B cell (primary cell): ENCODE results near the gene MEPCE. TPM values are rescaled to one million over a fixed set of nuclear protein-coding genes. Genes with fewer than 3 reads are reported as not detected.

Experiments used
- ATAC-seq: fragments of 200-7000 bp; cut with Tn5 transposase; one replicate; pipeline ENCODE4 v1.10.0; 2021; ENCODE audit warnings: low read depth, mild to moderate bottlenecking, moderate number of reproducible peaks, moderate library complexity
- CTCF ChIA-PET: fragments of 350-600 bp; sonication (Branson Sonifier 250); formaldehyde crosslinking; loops from one replicate; lab custom pipeline; 2021; ENCODE audit warnings: antibody characterized with exemption, inconsistent platforms; lab: Charles Lee
- POLR2A ChIA-PET: fragments of 350-600 bp; sonication (Branson Sonifier 250); formaldehyde crosslinking; loops from one replicate; lab custom pipeline; 2021; ENCODE audit warnings: antibody characterized with exemption; lab: Charles Lee
- DNase-seq: peaks from one replicate; pipeline ENCODE4 v3.0.0; 2013
- H2AFZ ChIP-seq: 2 replicates; pipeline ENCODE4 v1.6.1; 2012; ENCODE audit warnings: mild to moderate bottlenecking, low read depth, low read length; ENCODE audit not compliant: insufficient read depth, poor library complexity, severe bottlenecking
- H3K27ac ChIP-seq, 2 donors: 1 replicate in 1 of 2; 2 replicates in 1 of 2; pipeline ENCODE4 v1.5.1; 2012 to 2013; ENCODE audit warnings: low read length in 2 of 2, mild to moderate bottlenecking in 2 of 2, moderate library complexity in 1 of 2
- H3K27me3 ChIP-seq, 4 experiments: fragments of 200-600 bp in 1 of 4; sonication (generic) in 1 of 4; replicated peaks in 1 of 4; 1 replicate in 2 of 4; 2 replicates in 2 of 4; pipeline versions ENCODE4 v1.6.1 to v1.7.0; 2013 to 2016; ENCODE audit warnings: low read length in 3 of 4, mild to moderate bottlenecking in 2 of 4, mixed read lengths in 1 of 4, moderate library complexity in 1 of 4; ENCODE audit not compliant: insufficient read depth in 4 of 4, control insufficient read depth in 3 of 4; ENCODE audit errors: control extremely low read depth in 1 of 4
- H3K36me3 ChIP-seq, 2 experiments: replicated peaks in 1 of 2; 1 replicate in 1 of 2; 2 replicates in 1 of 2; pipeline versions ENCODE4 v1.6.1 to v1.7.1; 2013; ENCODE audit warnings: low read length in 1 of 2; ENCODE audit not compliant: insufficient read depth in 2 of 2, control insufficient read depth in 1 of 2; ENCODE audit errors: control extremely low read depth in 1 of 2, extremely low read depth in 1 of 2
- H3K4me1 ChIP-seq, 2 donors: fragments of 200-600 bp in 1 of 2; sonication (generic) in 1 of 2; 1 replicate in 1 of 2; 2 replicates in 1 of 2; pipeline versions ENCODE4 v1.5.1 to v1.6.1; 2013 to 2017; ENCODE audit warnings: low read length in 2 of 2; ENCODE audit not compliant: control insufficient read depth in 2 of 2, insufficient read depth in 2 of 2
- H3K4me2 ChIP-seq: replicated peaks from 2 replicates; pipeline ENCODE3; 2012; ENCODE audit warnings: mild to moderate bottlenecking, low read depth, low read length; ENCODE audit not compliant: poor library complexity, severe bottlenecking
- H3K4me3 ChIP-seq, 5 experiments: fragments of 200-600 bp in 1 of 5; sonication (generic) in 1 of 5; 1 replicate in 3 of 5; 2 replicates in 2 of 5; pipeline versions ENCODE4 v1.5.1 to v1.7.0; 2011 to 2016; ENCODE audit warnings: low read length in 4 of 5, mild to moderate bottlenecking in 4 of 5, low read depth in 2 of 5, control low read depth in 1 of 5, moderate library complexity in 1 of 5; ENCODE audit not compliant: insufficient read depth in 1 of 5; ENCODE audit errors: control extremely low read depth in 1 of 5, extremely low read depth in 1 of 5
- H3K79me2 ChIP-seq: fragments of 200-600 bp; sonication (generic); one replicate; pipeline ENCODE4 v1.6.0; 2016; ENCODE audit warnings: low read length; ENCODE audit not compliant: control insufficient read depth, insufficient read depth
- H3K9ac ChIP-seq: fragments of 200-600 bp; sonication (generic); 2 replicates; pipeline ENCODE4 v1.6.1; 2017; ENCODE audit warnings: mild to moderate bottlenecking, low read length, moderate library complexity
- H3K9me3 ChIP-seq, 3 donors: one replicate each; pipeline versions ENCODE4 v1.6.1 to v1.7.1; 2013; ENCODE audit warnings: low read length in 2 of 3; ENCODE audit not compliant: control insufficient read depth in 2 of 3, insufficient read depth in 1 of 3; ENCODE audit errors: control extremely low read depth in 1 of 3
- H4K20me1 ChIP-seq: 2 replicates; pipeline ENCODE4 v1.6.0; 2012; ENCODE audit warnings: mild to moderate bottlenecking, low read length; ENCODE audit not compliant: insufficient read depth, control insufficient read depth, poor library complexity, severe bottlenecking
- H3K27ac Mint-ChIP-seq: one replicate; pipeline ENCODE4 v1.8.0; 2021; ENCODE audit warnings: mixed read lengths
- H3K27me3 Mint-ChIP-seq: one replicate; pipeline ENCODE4 v1.8.0; 2021; ENCODE audit warnings: mixed read lengths
- H3K4me1 Mint-ChIP-seq: one replicate; pipeline ENCODE4 v1.8.0; 2021; ENCODE audit warnings: mixed read lengths
- H3K4me3 Mint-ChIP-seq: one replicate; pipeline ENCODE4 v1.8.0; 2021; ENCODE audit warnings: mixed read lengths
- H3K9me3 Mint-ChIP-seq: one replicate; pipeline ENCODE4 v1.8.0; 2022; ENCODE audit warnings: mixed read lengths; ENCODE audit not compliant: insufficient read depth
- EZH2 ChIP-seq: IDR thresholded peaks from 2 replicates; pipeline ENCODE4 v1.6.1; 2012; ENCODE audit warnings: borderline replicate concordance, low read depth, mild to moderate bottlenecking, moderate library complexity, low read length; ENCODE audit not compliant: insufficient read depth, poor library complexity, severe bottlenecking
- WGBS: methylation state at CpG from one replicate; pipeline ENCODE4 v1.1.5; 2013; ENCODE audit warnings: missing lambda C conversion rate; ENCODE audit not compliant: insufficient coverage; 5-methylcytosine and 5-hydroxymethylcytosine counted together
- intact Hi-C: fragments of 100-400 bp; cut with micrococcal nuclease; formaldehyde crosslinking; loops from one replicate; pipeline ENCODE4 v1.10.0; 2022
- polyA plus RNA-seq: library from polyadenylated mRNA; depleted of rRNA; stranded (reverse); fragments of >200 nt; gene quantifications from 2 replicates; pipeline ENCODE4 v1.2.3, GENCODE V29; 2012
- total RNA-seq, 2 donors: library from RNA; stranded (reverse); fragments of 120-200 nt in 1 of 2; gene quantifications; 1 replicate in 1 of 2; 2 replicates in 1 of 2; pipeline versions ENCODE4 v1.2.3 to v1.2.4, GENCODE V29; 2013 to 2022
- TF ChIP-seq, protein P1 (sequence below): fragments of 200-600 bp; IDR thresholded peaks from one replicate; pipeline ENCODE4 v1.8.0; 2022; ENCODE audit warnings: antibody characterized with exemption, mild to moderate bottlenecking

The MEPCE gene
- total and polyA plus RNA-seq, 2 donors (not counting 1 experiment from before 2014, with no cell fraction given), result 54.5 to 90.6 TPM

GRCh38 chr7:100407285-100408180 lies 22.1 kb upstream of the MEPCE start:
- H4K20me1 ChIP-seq, result no peaks in the 10 kb centered on the region
- ATAC-seq (peak; percentile 92), DNase-seq (peak; percentile 86)
- WGBS, result 39% methylated on average over 8 of the region's 12 CpGs
- peaks cover 0 to 12% of the 10 kb centered on the region in 2 experiments for H3K36me3 ChIP-seq
- no peak overlapping the region for H3K4me3 ChIP-seq
- no peak overlapping the region for H3K4me3 Mint-ChIP-seq
- H3K27ac ChIP-seq, result no peak overlapping the region
- no peak overlapping the region for H3K27ac Mint-ChIP-seq
- H3K27me3 Mint-ChIP-seq, result no peaks in the 10 kb centered on the region
- H3K4me2 ChIP-seq, result peak overlapping the region; percentile 26
- POLR2A ChIA-PET, result interaction anchor here (0.5 to 2.4 kb wide), 6 partner anchors 11 to 207 kb away, joined by 3 to 11 read pairs (median 6); partner anchors contain the start of genes MEPCE and ZCWPW1
- H3K27me3 ChIP-seq, result no peaks in the 10 kb centered on the region
- H2AFZ ChIP-seq, result no peak overlapping the region
- peaks cover 9% of the 10 kb centered on the region for H3K4me1 Mint-ChIP-seq
- no peaks in the 10 kb centered on the region for H3K9me3 Mint-ChIP-seq
- peaks cover 15 to 20% of the 10 kb centered on the region in 2 donors for H3K4me1 ChIP-seq
- intact Hi-C loops, result loop anchor here (1.0 to 2.0 kb wide), 4 partner anchors 38 to 275 kb away; partner anchors contain the start of gene PILRB
- no peaks in the 10 kb centered on the region for H3K79me2 ChIP-seq
- H3K9me3 ChIP-seq, result no peaks in the 10 kb centered on the region
- TF ChIP-seq, protein P1, sequence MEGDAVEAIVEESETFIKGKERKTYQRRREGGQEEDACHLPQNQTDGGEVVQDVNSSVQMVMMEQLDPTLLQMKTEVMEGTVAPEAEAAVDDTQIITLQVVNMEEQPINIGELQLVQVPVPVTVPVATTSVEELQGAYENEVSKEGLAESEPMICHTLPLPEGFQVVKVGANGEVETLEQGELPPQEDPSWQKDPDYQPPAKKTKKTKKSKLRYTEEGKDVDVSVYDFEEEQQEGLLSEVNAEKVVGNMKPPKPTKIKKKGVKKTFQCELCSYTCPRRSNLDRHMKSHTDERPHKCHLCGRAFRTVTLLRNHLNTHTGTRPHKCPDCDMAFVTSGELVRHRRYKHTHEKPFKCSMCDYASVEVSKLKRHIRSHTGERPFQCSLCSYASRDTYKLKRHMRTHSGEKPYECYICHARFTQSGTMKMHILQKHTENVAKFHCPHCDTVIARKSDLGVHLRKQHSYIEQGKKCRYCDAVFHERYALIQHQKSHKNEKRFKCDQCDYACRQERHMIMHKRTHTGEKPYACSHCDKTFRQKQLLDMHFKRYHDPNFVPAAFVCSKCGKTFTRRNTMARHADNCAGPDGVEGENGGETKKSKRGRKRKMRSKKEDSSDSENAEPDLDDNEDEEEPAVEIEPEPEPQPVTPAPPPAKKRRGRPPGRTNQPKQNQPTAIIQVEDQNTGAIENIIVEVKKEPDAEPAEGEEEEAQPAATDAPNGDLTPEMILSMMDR, result peak; percentile 81
- TF ChIP-seq EZH2, result no peak
- CTCF ChIA-PET, result interaction anchor here (0.6 to 4.4 kb wide), 51 partner anchors 9 to 494 kb away, joined by 3 to 67 read pairs (median 5); partner anchors contain the start of genes GPC2, MBLAC1, MEPCE and PILRB
- H3K9ac ChIP-seq, result no peak overlapping the region
